ENCODE results near the gene ECT2L. TPM values are rescaled to one million over a fixed set of nuclear protein-coding genes. Genes with fewer than 3 reads are reported as not detected.

ECT2L gene
- total RNA-seq, 1 donor from 2014 or later = 2.7 TPM

- Mint-ChIP-seq H3K4me3 (ENCODE audit: unreplicated experiment) (no peak overlapping the region), H3K27me3 (ENCODE audit: unreplicated experiment) (peaks cover 4% of the 10 kb centered on the region), H3K36me3 (ENCODE audit: unreplicated experiment) (no peaks in the 10 kb centered on the region), H3K9me3 (ENCODE audit: unreplicated experiment) (peaks cover 7% of the 10 kb centered on the region), H3K27ac (ENCODE audit: unreplicated experiment) (no peak overlapping the region), H3K4me1 (ENCODE audit: low read depth, unreplicated experiment) (peaks cover 3% of the 10 kb centered on the region)
- no peak for TF ChIP-seq CTCF (IDR thresholded peaks at IDR 0.05; ENCODE audit: partially characterized antibody, unreplicated experiment)
- DNase-seq = no peak
Measured at GRCh38 chr6:138776659-138777058, 19.2 kb upstream of the ECT2L start.

- Mint-ChIP-seq H3K4me3 (ENCODE audit: unreplicated experiment) (no peak overlapping the region), H3K9me3 (ENCODE audit: unreplicated experiment) (peaks cover 5% of the 10 kb centered on the region), H3K4me1 (ENCODE audit: low read depth, unreplicated experiment) (peaks cover 3% of the 10 kb centered on the region), H3K36me3 (ENCODE audit: unreplicated experiment) (no peaks in the 10 kb centered on the region), H3K27ac (ENCODE audit: unreplicated experiment) (no peak overlapping the region), H3K27me3 (ENCODE audit: unreplicated experiment) (peaks cover 1% of the 10 kb centered on the region)
- no peak for DNase-seq
- TF ChIP-seq CTCF (IDR thresholded peaks at IDR 0.05; ENCODE audit: partially characterized antibody, unreplicated experiment) = no peak
Measured at GRCh38 chr6:138778331-138778730, 17.6 kb upstream of the ECT2L start.

GRCh38 chr6:138782243-138782642 lies 13.6 kb upstream of the ECT2L start:
- TF ChIP-seq CTCF (IDR thresholded peaks at IDR 0.05; ENCODE audit: partially characterized antibody, unreplicated experiment) = no peak
- DNase-seq = no peak
- Mint-ChIP-seq H3K4me3 (ENCODE audit: unreplicated experiment) (no peak overlapping the region), H3K27ac (ENCODE audit: unreplicated experiment) (no peak overlapping the region), H3K36me3 (ENCODE audit: unreplicated experiment) (no peaks in the 10 kb centered on the region), H3K4me1 (ENCODE audit: low read depth, unreplicated experiment) (no peaks in the 10 kb centered on the region), H3K27me3 (ENCODE audit: unreplicated experiment) (no peaks in the 10 kb centered on the region), H3K9me3 (ENCODE audit: unreplicated experiment) (peaks cover 2% of the 10 kb centered on the region)

GRCh38 chr6:138785079-138785478 lies 10.8 kb upstream of the ECT2L start:
- Mint-ChIP-seq H3K27me3 (ENCODE audit: unreplicated experiment) (no peaks in the 10 kb centered on the region), H3K9me3 (ENCODE audit: unreplicated experiment) (no peaks in the 10 kb centered on the region), H3K36me3 (ENCODE audit: unreplicated experiment) (no peaks in the 10 kb centered on the region), H3K4me3 (ENCODE audit: unreplicated experiment) (no peak overlapping the region), H3K27ac (ENCODE audit: unreplicated experiment) (no peak overlapping the region), H3K4me1 (ENCODE audit: low read depth, unreplicated experiment) (no peaks in the 10 kb centered on the region)
- DNase-seq = no peak
- TF ChIP-seq CTCF (IDR thresholded peaks at IDR 0.05; ENCODE audit: partially characterized antibody, unreplicated experiment) = no peak

- Mint-ChIP-seq H3K36me3 (ENCODE audit: unreplicated experiment) (no peaks in the 10 kb centered on the region), H3K27ac (ENCODE audit: unreplicated experiment) (no peak overlapping the region), H3K4me3 (ENCODE audit: unreplicated experiment) (no peak overlapping the region), H3K4me1 (ENCODE audit: low read depth, unreplicated experiment) (no peaks in the 10 kb centered on the region), H3K27me3 (ENCODE audit: unreplicated experiment) (no peaks in the 10 kb centered on the region), H3K9me3 (ENCODE audit: unreplicated experiment) (no peaks in the 10 kb centered on the region)
- no peak for DNase-seq
- TF ChIP-seq CTCF (IDR thresholded peaks at IDR 0.05; ENCODE audit: partially characterized antibody, unreplicated experiment) = no peak
Measured at GRCh38 chr6:138785980-138786379, 9.9 kb upstream of the ECT2L start.

All from glutamatergic neuron (in vitro differentiated cells).